Measurements from ENCODE around the gene PROC. TPM values are rescaled to one million over a fixed set of nuclear protein-coding genes. Genes with fewer than 3 reads are reported as not detected.
A peak's percentile ranks its signal among the peaks of the same experiment; 100 is the strongest.

The PROC gene
- total and polyA plus RNA-seq, 12 donors = not detected

DNA sequence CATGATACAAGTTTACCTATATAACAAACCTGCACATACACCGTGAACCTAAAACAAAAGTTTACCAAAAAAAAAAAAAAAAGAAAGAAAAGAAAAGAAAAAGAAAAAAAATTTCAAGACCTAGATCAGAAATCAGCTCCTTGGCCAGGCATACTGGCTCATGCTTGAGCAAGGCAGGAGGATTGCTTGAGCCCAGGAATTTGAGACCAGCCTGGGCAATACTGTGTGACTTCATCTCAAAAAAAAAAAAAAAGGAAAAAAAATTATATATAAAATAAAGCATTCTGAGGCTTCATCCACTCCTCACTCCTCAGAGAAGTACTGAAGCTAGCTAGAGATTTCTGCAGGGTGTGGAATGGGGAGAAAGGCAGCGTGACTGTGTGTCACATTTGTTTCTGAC is 11.8 kb upstream of the PROC start:
- no peak overlapping the region for H3K27ac ChIP-seq
- H3K36me3 ChIP-seq = no peaks in the 10 kb centered on the region
- TF ChIP-seq CTCF (IDR thresholded peaks at IDR 0.05) = no peak
- WGBS, 2 donors = 97% methylated on average over 2 of the region's 2 CpGs
- intact Hi-C loops (cut with DNase I) = loop anchor here in 1 of 10 donors (2.0 kb wide), 1 partner anchor 18 kb away; no protein-coding TSS in a partner anchor
- peaks cover 0 to 56% (median 33%) of the 10 kb centered on the region in 9 donors for H3K4me1 ChIP-seq
- no peak for ATAC-seq
- DNase-seq = no peak
- no peak overlapping the region for H3K4me3 ChIP-seq
- H3K27me3 ChIP-seq = no peaks in the 10 kb centered on the region
- no peaks in the 10 kb centered on the region for H3K9me3 ChIP-seq

- H3K4me1 ChIP-seq = peaks cover 0 to 59% (median 35%) of the 10 kb centered on the region in 9 donors
- H3K27me3 ChIP-seq = no peaks in the 10 kb centered on the region
- DNase-seq (no peak), ATAC-seq (no peak)
- no peaks in the 10 kb centered on the region for H3K9me3 ChIP-seq
- H3K4me3 ChIP-seq = no peak overlapping the region
- intact Hi-C loops (cut with DNase I) = loop anchor here in 1 of 10 donors (2.0 kb wide), 1 partner anchor 18 kb away; no protein-coding TSS in a partner anchor
- no peaks in the 10 kb centered on the region for H3K36me3 ChIP-seq
- H3K27ac ChIP-seq = peak overlapping the region in 3 of 10 donors; percentile 76 to 94 (median 91)
- TF ChIP-seq CTCF (IDR thresholded peaks at IDR 0.05) = no peak
- 96 to 97% methylated on average over 9 of the region's 9 CpGs for WGBS, 2 donors
Measured at GRCh38 chr2:127407091-127407490, 11.1 kb upstream of the PROC start.

DNA sequence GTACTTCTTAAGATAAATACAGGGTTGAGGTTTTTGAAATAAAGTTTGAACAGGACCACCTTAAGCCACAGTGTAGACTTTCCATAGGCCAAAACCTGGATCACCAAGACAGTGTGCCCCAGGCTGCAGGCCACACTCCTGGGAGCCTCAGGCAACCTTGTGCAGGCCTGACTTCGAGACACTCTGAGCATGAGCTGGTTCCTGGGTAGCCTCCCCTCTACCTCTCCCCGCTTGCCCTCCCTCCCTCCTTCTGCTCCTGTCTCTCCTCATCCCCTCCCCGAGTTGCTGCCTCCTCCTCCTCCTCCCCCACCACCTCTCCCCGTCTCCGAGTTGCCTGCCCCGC is 10.6 kb upstream of the PROC start:
- H3K27me3 ChIP-seq = no peaks in the 10 kb centered on the region
- 3% methylated on average over 5 to 6 of the region's 6 CpGs for WGBS, 2 donors
- TF ChIP-seq CTCF (IDR thresholded peaks at IDR 0.05) = no peak
- no peaks in the 10 kb centered on the region for H3K36me3 ChIP-seq
- H3K4me3 ChIP-seq = peak overlapping the region in 8 of 10 donors; percentile 13 to 72 (median 64)
- intact Hi-C loops (cut with DNase I) = loop anchor here in 3 of 10 donors (1.0 to 2.0 kb wide), 2 partner anchors 19 kb away; no protein-coding TSS in a partner anchor
- DNase-seq = no peak
- ATAC-seq = peak; percentile 15 to 65 (median 38)
- H3K9me3 ChIP-seq = peaks cover 0 to under 1% (median 0%) of the 10 kb centered on the region in 11 donors
- H3K4me1 ChIP-seq = peaks cover 0 to 64% (median 35%) of the 10 kb centered on the region in 9 donors
- H3K27ac ChIP-seq = peak overlapping the region in 9 of 10 donors; percentile 39 to 97 (median 89)

DNA sequence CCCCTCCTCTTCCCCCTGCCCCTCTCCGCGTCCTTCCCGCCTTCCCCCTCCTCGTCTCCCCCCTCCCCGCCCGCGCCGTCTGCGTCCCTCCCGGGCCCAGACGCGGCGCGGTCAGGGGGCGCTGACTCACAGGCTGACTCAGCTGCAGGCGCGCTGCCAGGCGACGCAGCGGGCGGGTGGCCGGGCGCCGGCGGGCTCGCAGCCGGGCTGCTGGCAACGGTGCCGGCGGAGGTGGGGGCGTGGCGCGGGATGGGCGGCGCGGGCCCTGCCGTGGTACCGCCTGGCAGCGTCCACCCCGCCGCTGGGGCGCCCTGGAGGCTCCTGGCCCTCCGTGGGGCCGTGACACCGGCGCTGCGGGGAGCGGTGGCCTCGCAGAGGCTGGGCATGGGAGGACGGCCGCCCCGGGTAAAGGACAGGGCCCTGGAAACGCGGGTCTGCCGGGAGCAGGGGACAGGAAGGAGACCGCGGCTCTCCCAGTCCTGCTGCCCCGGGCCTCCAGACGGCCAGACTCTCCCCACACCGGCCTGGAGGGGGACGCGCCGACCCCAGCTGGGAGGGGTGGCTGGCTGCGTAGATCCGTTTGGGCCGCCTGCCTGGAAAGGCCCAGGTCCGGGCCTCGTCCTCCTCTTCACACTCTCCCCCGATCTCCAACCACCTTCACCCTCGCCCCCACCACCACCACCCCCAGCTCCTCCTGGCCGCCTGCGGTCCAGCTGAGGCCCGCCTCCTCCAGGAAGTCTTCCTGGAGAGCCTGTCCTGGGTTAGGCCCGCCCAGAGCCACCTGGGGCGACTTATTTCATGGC is 10.0 kb upstream of the PROC start:
- intact Hi-C loops (cut with DNase I) = loop anchor here in 2 of 10 donors (1.0 to 2.0 kb wide), 2 partner anchors 19 to 20 kb away; no protein-coding TSS in a partner anchor
- Histone ChIP-seq H3K27ac (peak overlapping the region; percentile 63 to 97 (median 92)), H3K9me3 (peaks cover 0 to 6% (median 0%) of the 10 kb centered on the region in 11 donors), H3K36me3 (no peaks in the 10 kb centered on the region), H3K4me3 (peak overlapping the region; percentile 28 to 72 (median 64)), H3K4me1 (peaks cover 0 to 69% (median 35%) of the 10 kb centered on the region in 9 donors), H3K27me3 (no peaks in the 10 kb centered on the region)
- 8% methylated on average over 44 to 75 of the region's 75 CpGs for WGBS, 2 donors
- peak; percentile 91 to 94 for DNase-seq
- ATAC-seq = peak; percentile 88 to 96 (median 94)
- TF ChIP-seq CTCF (IDR thresholded peaks at IDR 0.05) = peak in 2 of 9 donors; percentile 12 to 15

Measured in heart right ventricle (tissue), 16 donors.